Stimulated activated naive CD4-positive, alpha-beta T cell treated with Interleukin-2 at 50 U/mL for 16 hours (primary cell): Measurements from ENCODE around the gene RFXAP.

ENCODE experiments used
- DNase-seq: peaks from one replicate; lab custom pipeline; 2025; lab: John Stamatoyannopoulos, UW

The RFXAP gene

GRCh38 chr13:36817996-36818803 lies 822 bp upstream of the RFXAP start:
- DNase-seq, result no peak

GRCh38 chr13:36819739-36820090 lies 693 bp downstream of the RFXAP start:
- no peak for DNase-seq

- no peak for DNase-seq
Measured at GRCh38 chr13:36820222-36820621, 1.2 kb downstream of the RFXAP start.

- DNase-seq, result no peak
Measured at GRCh38 chr13:36822785-36823184, 3.8 kb downstream of the RFXAP start.

GRCh38 chr13:36829753-36830152 lies 10.7 kb downstream of the RFXAP start:
- no peak for DNase-seq

GRCh38 chr13:36831291-36831690 lies 12.3 kb downstream of the RFXAP start:
- no peak for DNase-seq

GRCh38 chr13:36834299-36834698 lies 15.3 kb downstream of the RFXAP start:
- DNase-seq, result no peak

GRCh38 chr13:36837354-36838092 lies 18.5 kb downstream of the RFXAP start:
- no peak for DNase-seq

- DNase-seq, result no peak
Measured at GRCh38 chr13:36839281-36839680, 20.3 kb downstream of the RFXAP start.

- DNase-seq, result no peak
Measured at GRCh38 chr13:36839981-36840380, 21.0 kb downstream of the RFXAP start.

GRCh38 chr13:36840718-36841250 lies 21.8 kb downstream of the RFXAP start:
- DNase-seq, result no peak

- DNase-seq, result no peak
Measured at GRCh38 chr13:36841391-36841790, 22.4 kb downstream of the RFXAP start.

GRCh38 chr13:36847606-36848005 lies 28.6 kb downstream of the RFXAP start:
- DNase-seq, result no peak

GRCh38 chr13:36848199-36848982 lies 29.4 kb downstream of the RFXAP start:
- DNase-seq, result no peak

- DNase-seq, result no peak
Measured at GRCh38 chr13:36850790-36851438, 31.9 kb downstream of the RFXAP start.

GRCh38 chr13:36857253-36857652 lies 38.2 kb downstream of the RFXAP start:
- DNase-seq, result no peak

GRCh38 chr13:36858290-36858689 lies 39.3 kb downstream of the RFXAP start:
- DNase-seq, result no peak

GRCh38 chr13:36859259-36859658 lies 40.2 kb downstream of the RFXAP start:
- DNase-seq, result no peak

GRCh38 chr13:36862002-36862685 lies 43.1 kb downstream of the RFXAP start:
- no peak for DNase-seq

GRCh38 chr13:36862722-36863121 lies 43.7 kb downstream of the RFXAP start:
- DNase-seq, result no peak

- no peak for DNase-seq
Measured at GRCh38 chr13:36865265-36865664, 46.2 kb downstream of the RFXAP start.
